SU-DHL-6 (cell line): Measurements from ENCODE around the gene ATXN7L1.
A peak's percentile ranks its signal among the peaks of the same experiment; 100 is the strongest.
"Not testable (repeated sequence)": the region's sequence is repeated elsewhere in the genome, so short reads cannot be mapped to it uniquely, and the experiment has no call there.

Experiments used
- H2AFZ ChIP-seq: fragments of 200-600 bp; sonication (generic); 2 replicates; pipeline ENCODE4 v1.6.1; 2014; ENCODE audit warnings: low read depth, mild to moderate bottlenecking, moderate library complexity, mixed read lengths, antibody characterized with exemption, low read length; ENCODE audit not compliant: severe bottlenecking
- H3F3A ChIP-seq: fragments of 200-600 bp; shearing (Covaris generic); 2 replicates; pipeline ENCODE4 v1.6.0; 2016; ENCODE audit warnings: antibody characterized with exemption, mild to moderate bottlenecking; ENCODE audit not compliant: insufficient read depth
- H3K27ac ChIP-seq: fragments of 200-600 bp; sonication (generic); 2 replicates; pipeline ENCODE4 v1.5.1; 2016; ENCODE audit warnings: low read depth, mild to moderate bottlenecking, low read length, moderate library complexity, mixed read lengths
- H3K27me3 ChIP-seq: fragments of 200-600 bp; sonication (generic), shearing (Covaris generic); 2 replicates; pipeline ENCODE4 v1.6.0; 2014; ENCODE audit warnings: mild to moderate bottlenecking, low read length
- H3K36me3 ChIP-seq: fragments of 200-600 bp; sonication (generic); 2 replicates; pipeline ENCODE4 v1.6.1; 2014; ENCODE audit warnings: mild to moderate bottlenecking, low read length, mixed read lengths
- H3K4me2 ChIP-seq: fragments of 300-600, 200-600 bp; shearing (Covaris generic), sonication (generic); 2 replicates; pipeline ENCODE4 v1.6.0; 2014; ENCODE audit warnings: low read length, low read depth, mild to moderate bottlenecking; ENCODE audit not compliant: poor library complexity, severe bottlenecking
- H3K4me3 ChIP-seq: fragments of 200-600 bp; sonication (generic); 2 replicates; pipeline ENCODE4 v1.5.1; 2014; ENCODE audit warnings: antibody characterized with exemption, low read length, mild to moderate bottlenecking, mixed read lengths; ENCODE audit not compliant: insufficient read depth, poor library complexity, severe bottlenecking
- H3K79me2 ChIP-seq: fragments of 200-600 bp; sonication (generic); 2 replicates; pipeline ENCODE4 v1.6.1; 2014; ENCODE audit warnings: mild to moderate bottlenecking, low read length, moderate library complexity; ENCODE audit not compliant: insufficient read depth
- H3K9ac ChIP-seq: fragments of 200-600 bp; sonication (generic); 2 replicates; pipeline ENCODE4 v1.7.0; 2014; ENCODE audit warnings: mild to moderate bottlenecking, low read length
- H3K9me2 ChIP-seq: fragments of 200-600 bp; sonication (generic); replicated peaks from 2 replicates; pipeline ENCODE4 v1.6.1; 2014; ENCODE audit warnings: low read length; ENCODE audit not compliant: insufficient read depth
- H3K9me3 ChIP-seq: fragments of 200-600 bp; sonication (generic); 2 replicates; pipeline ENCODE4 v1.6.1; 2014; ENCODE audit warnings: low read length, mixed read lengths; ENCODE audit not compliant: insufficient read depth
- H4K20me1 ChIP-seq: fragments of 200-600 bp; sonication (generic); 2 replicates; pipeline ENCODE4 v1.6.1; 2014; ENCODE audit warnings: low read depth, mild to moderate bottlenecking, antibody characterized with exemption, low read length, moderate library complexity, mixed read lengths
- CTCF ChIP-seq: fragments of 200-600 bp; sonication (generic); IDR thresholded peaks from one replicate; pipeline ENCODE4 v1.5.1; 2017; ENCODE audit warnings: antibody characterized with exemption, mild to moderate bottlenecking, low read length, moderate library complexity; ENCODE audit not compliant: insufficient read depth, poor library complexity, severe bottlenecking
- EZH2phosphoT487 ChIP-seq: fragments of 200-600 bp; sonication (generic), shearing (Covaris generic); conservative IDR thresholded peaks from 2 replicates; pipeline ENCODE4 v1.6.1; 2018; ENCODE audit warnings: mild to moderate bottlenecking, antibody characterized with exemption, low read length, moderate library complexity, mixed read lengths

The ATXN7L1 gene

GRCh38 chr7:105697753-105698152, 178.6 kb downstream of the ATXN7L1 start:
- H3K4me2 ChIP-seq: no peak overlapping the region
- no peaks in the 10 kb centered on the region for H3K27me3 ChIP-seq
- H3K27ac ChIP-seq: no peak overlapping the region
- TF ChIP-seq EZH2phosphoT487 (no peak), CTCF (no peak)
- no peak overlapping the region for H2AFZ ChIP-seq
- no peaks in the 10 kb centered on the region for H3F3A ChIP-seq
- H3K9me3 ChIP-seq: no peaks in the 10 kb centered on the region
- H3K4me3 ChIP-seq: no peak overlapping the region
- no peaks in the 10 kb centered on the region for H4K20me1 ChIP-seq
- no peaks in the 10 kb centered on the region for H3K9me2 ChIP-seq
- no peaks in the 10 kb centered on the region for H3K79me2 ChIP-seq
- H3K9ac ChIP-seq: no peak overlapping the region
- no peaks in the 10 kb centered on the region for H3K36me3 ChIP-seq

DNA sequence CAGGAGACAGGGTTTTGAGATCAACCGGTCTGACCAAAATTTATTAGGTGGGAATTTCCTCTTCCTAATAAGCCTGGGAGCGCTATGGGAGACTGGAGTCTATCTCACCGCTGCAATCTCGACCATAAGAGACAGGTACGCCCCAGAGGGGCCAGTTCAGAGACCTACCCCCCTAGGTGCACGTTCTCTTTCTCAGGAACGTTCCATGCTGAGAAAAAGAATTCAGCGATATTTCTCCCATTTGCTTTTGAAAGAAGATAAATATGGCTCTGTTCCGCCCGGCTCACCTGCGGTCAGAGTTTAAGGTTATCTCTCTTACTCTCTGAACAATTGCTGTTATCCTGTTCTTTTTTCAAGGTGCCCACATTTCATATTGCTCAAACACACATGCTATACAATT, 179.2 kb downstream of the ATXN7L1 start:
- H3F3A ChIP-seq, H3K36me3 ChIP-seq, H3K4me2 ChIP-seq, H3K27me3 ChIP-seq, H2AFZ ChIP-seq, H3K27ac ChIP-seq, H3K4me3 ChIP-seq, H3K9me3 ChIP-seq, H3K9ac ChIP-seq, H3K9me2 ChIP-seq, H3K79me2 ChIP-seq, H4K20me1 ChIP-seq: not testable (repeated sequence)

GRCh38 chr7:105693576-105693975, 182.8 kb downstream of the ATXN7L1 start:
- Histone ChIP-seq H3F3A (no peaks in the 10 kb centered on the region), H3K4me2 (no peak overlapping the region), H3K27me3 (no peaks in the 10 kb centered on the region), H2AFZ (no peak overlapping the region), H3K4me3 (no peak overlapping the region), H3K9me2 (no peaks in the 10 kb centered on the region), H3K36me3 (no peaks in the 10 kb centered on the region), H3K9me3 (no peaks in the 10 kb centered on the region), H4K20me1 (no peaks in the 10 kb centered on the region), H3K9ac (no peak overlapping the region), H3K27ac (no peak overlapping the region), H3K79me2 (no peaks in the 10 kb centered on the region)
- TF ChIP-seq EZH2phosphoT487: no peak
- no peak for TF ChIP-seq CTCF

DNA sequence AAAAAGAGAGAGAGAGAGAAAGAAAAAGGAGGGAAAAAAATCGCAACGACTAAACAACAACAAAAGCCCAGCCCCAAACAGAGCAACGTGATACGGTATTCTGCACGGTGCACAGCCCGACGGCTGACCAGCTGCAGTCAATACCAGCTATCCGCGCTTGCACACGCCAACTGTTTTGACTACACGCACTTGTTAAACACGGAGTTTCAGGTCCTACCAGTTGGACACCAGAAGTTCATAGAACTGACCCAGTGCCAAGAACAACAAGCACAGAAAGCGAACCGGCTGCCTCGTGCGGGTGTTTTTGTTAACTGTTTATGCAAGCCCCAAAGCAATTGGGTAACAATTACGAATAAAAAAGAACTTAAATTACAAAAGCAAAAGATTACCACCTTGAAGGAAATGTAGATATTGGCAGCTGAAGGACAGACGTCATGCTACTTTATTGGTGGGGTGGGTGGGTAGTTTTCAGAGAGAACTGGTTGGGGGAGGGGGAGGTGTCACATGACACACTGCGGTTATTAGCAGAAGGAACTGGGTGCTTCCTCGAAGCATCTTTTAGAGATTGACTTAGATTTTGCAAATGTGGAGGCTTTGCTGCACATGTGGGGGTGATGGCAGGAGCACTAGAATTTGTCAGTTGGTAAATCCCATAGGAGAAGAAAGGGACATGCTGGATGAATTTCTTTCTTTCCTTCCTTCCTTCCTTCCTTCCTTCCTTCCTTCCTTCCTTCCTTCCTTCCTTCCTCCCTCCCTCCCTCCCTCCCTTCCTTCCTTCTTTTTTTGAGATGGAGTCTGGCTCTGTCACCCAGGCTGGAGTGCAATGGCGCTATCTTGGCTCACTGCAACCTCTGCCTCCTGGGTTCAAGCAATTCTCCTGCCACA, 184.5 kb downstream of the ATXN7L1 start:
- no peaks in the 10 kb centered on the region for H3K9me3 ChIP-seq
- no peaks in the 10 kb centered on the region for H4K20me1 ChIP-seq
- H3K36me3 ChIP-seq: no peaks in the 10 kb centered on the region
- no peaks in the 10 kb centered on the region for H3K27me3 ChIP-seq
- TF ChIP-seq EZH2phosphoT487 (0 out of 2 replicates have a peak, but pooled peaks have one; percentile 86), CTCF (no peak)
- H3F3A ChIP-seq: no peaks in the 10 kb centered on the region
- no peaks in the 10 kb centered on the region for H3K79me2 ChIP-seq
- peak overlapping the region; percentile 2 for H3K4me3 ChIP-seq
- H3K27ac ChIP-seq: no peak overlapping the region
- H2AFZ ChIP-seq: peak overlapping the region; percentile 39
- H3K9ac ChIP-seq: no peak overlapping the region
- peak overlapping the region; percentile 50 for H3K4me2 ChIP-seq
- H3K9me2 ChIP-seq: no peaks in the 10 kb centered on the region
